Fibroblast of the aortic adventitia (primary cell): ENCODE results near the gene MUC2. TPM values are rescaled to one million over a fixed set of nuclear protein-coding genes. Genes with fewer than 3 reads are reported as not detected.

Source experiments
- DNase-seq: peaks from one replicate; pipeline ENCODE4 v3.0.0-alpha.2; 2010; ENCODE audit warnings: low read depth
- H3K4me3 ChIP-seq: 2 replicates; pipeline ENCODE4 v1.5.1; 2011; ENCODE audit warnings: low read depth, mild to moderate bottlenecking, control low read depth, low read length, moderate library complexity
- CTCF ChIP-seq: IDR thresholded peaks from 2 replicates; pipeline ENCODE4 v1.5.1; 2011; ENCODE audit warnings: mild to moderate bottlenecking, low read length, control low read depth, inconsistent platforms; ENCODE audit not compliant: insufficient read depth
- total RNA-seq: library from RNA; depleted of rRNA; stranded (reverse); fragments of >200 nt; gene quantifications from 2 replicates; pipeline ENCODE4 v1.2.3, GENCODE V29; 2012; ENCODE audit warnings: low replicate concordance

Gene MUC2
- total RNA-seq, 1 donor = not detected

- no peak for DNase-seq
- H3K4me3 ChIP-seq = no peak overlapping the region
- no peak for TF ChIP-seq CTCF
These were observed 27.0 kb upstream of the MUC2 start for GRCh38 chr11:1047595-1048156.

GRCh38 chr11:1048375-1049070, 26.2 kb upstream of the MUC2 start:
- no peak for TF ChIP-seq CTCF
- no peak overlapping the region for H3K4me3 ChIP-seq
- DNase-seq = no peak

GRCh38 chr11:1049071-1049405, 25.6 kb upstream of the MUC2 start:
- no peak for TF ChIP-seq CTCF
- H3K4me3 ChIP-seq = no peak overlapping the region
- DNase-seq = no peak

- H3K4me3 ChIP-seq = no peak overlapping the region
- DNase-seq = no peak
- TF ChIP-seq CTCF = no peak
These were observed 25.2 kb upstream of the MUC2 start for GRCh38 chr11:1049431-1049891.

GRCh38 chr11:1049911-1050580, 24.6 kb upstream of the MUC2 start:
- DNase-seq = no peak
- TF ChIP-seq CTCF = no peak
- H3K4me3 ChIP-seq = no peak overlapping the region

DNA sequence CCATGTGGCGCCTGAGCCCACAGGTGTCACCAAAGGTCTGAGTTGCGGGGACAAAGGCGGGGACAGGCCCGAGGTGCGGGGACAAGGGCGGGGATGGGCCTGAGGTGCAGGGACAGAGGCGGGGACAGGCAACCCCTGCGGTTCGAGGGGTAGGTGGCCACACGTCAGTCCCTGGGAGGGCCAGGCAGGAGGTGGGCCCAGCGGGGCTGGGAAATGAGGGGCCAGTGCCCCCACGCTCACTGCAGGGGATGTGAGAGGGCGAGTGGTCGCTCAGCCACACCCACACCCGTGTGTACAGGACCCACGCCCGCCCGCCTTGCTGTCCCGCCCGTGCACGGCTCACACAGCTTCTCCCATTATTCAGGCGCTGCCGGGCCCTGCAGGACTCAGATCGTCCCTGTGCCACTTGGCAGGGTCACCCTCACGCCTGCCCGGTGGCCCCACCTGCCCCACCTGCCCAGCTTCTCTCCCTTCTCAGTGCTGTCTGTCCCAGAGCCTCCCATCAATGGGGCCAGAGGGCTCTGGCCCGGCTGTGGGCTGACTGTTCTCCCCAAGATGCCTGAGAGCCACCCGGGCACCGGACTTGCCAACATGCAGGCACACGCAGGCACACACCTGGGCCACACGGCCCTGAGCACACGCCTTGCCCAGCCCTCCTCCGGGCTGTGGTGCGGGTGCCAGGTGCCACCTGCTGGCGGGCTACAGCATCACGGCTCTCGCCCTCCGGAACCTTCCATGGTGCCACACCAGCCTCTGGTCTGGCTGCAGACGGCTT, 23.9 kb upstream of the MUC2 start:
- H3K4me3 ChIP-seq = no peak overlapping the region
- TF ChIP-seq CTCF = peak; percentile 89
- peak; percentile 52 for DNase-seq
